HL-60 (cell line): ENCODE results near the gene ZAP70.

Source experiments
- CTCF ChIP-seq: IDR thresholded peaks from one replicate; pipeline ENCODE4 v1.5.1; 2011; ENCODE audit warnings: low read length, control low read depth, inconsistent platforms; ENCODE audit not compliant: insufficient read depth
- GABPA ChIP-seq: IDR thresholded peaks from 2 replicates; pipeline ENCODE4 v1.6.1; 2012; ENCODE audit warnings: low read depth
- POLR2AphosphoS5 ChIP-seq: IDR thresholded peaks from 2 replicates; pipeline ENCODE4 v1.6.1; 2012; ENCODE audit warnings: low read depth
- REST ChIP-seq: IDR thresholded peaks from 2 replicates; pipeline ENCODE4 v1.6.1; 2012; ENCODE audit warnings: low read depth; ENCODE audit not compliant: insufficient replicate concordance

DNA sequence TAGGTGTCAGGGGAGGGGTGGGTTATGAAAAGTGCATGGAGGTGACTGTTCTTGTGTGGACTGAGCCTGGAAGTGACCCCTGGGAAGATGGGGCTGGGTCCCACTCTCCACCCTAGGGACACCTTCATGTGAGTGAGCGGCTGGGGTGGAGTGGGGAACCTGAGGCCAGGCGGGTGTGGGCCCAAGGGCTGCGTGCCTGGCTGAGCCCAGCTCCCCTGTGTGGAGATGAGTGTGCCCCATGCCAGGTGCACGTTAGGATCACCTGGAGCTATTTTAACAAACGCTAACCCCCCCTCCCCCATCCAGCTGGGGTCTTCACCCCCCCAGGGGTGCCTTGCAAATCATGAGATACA is 26.5 kb downstream of the ZAP70 start:
- no peak for TF ChIP-seq CTCF
- TF ChIP-seq GABPA: no peak
- no peak for TF ChIP-seq POLR2AphosphoS5
- no peak for TF ChIP-seq REST
